GM23338 (cell line): ENCODE data around the gene TMEFF1. TPM values are rescaled to one million over a fixed set of nuclear protein-coding genes. Genes with fewer than 3 reads are reported as not detected.

Source experiments
- ATAC-seq: fragments of 200-7000 bp; cut with Tn5 transposase; 3 replicates; pipeline ENCODE4 v1.9.1; 2020
- DNase-seq: peaks from one replicate; pipeline ENCODE4 v3.0.0-alpha.2; 2015; ENCODE audit warnings: low spot score
- H2AFZ ChIP-seq: fragments of 200-600 bp; sonication (generic); 2 replicates; pipeline ENCODE4 v1.8.0; 2016; ENCODE audit warnings: antibody characterized with exemption, mild to moderate bottlenecking, moderate library complexity
- H3F3A ChIP-seq: fragments of 200-600 bp; sonication (generic); replicated peaks from 2 replicates; pipeline ENCODE4 v1.8.0; 2017; ENCODE audit warnings: antibody characterized with exemption, mixed run types, low read depth
- H3K27ac ChIP-seq: fragments of 200-600 bp; sonication (generic); 2 replicates; pipeline ENCODE4 v1.6.1; 2016; ENCODE audit warnings: low read depth
- H3K27me3 ChIP-seq: fragments of 200-600 bp; sonication (generic); 2 replicates; pipeline ENCODE4 v1.8.0; 2016; ENCODE audit warnings: mild to moderate bottlenecking, mixed run types, moderate library complexity; ENCODE audit not compliant: insufficient read depth
- H3K36me3 ChIP-seq: fragments of 200-600 bp; sonication (generic); 2 replicates; pipeline ENCODE4 v1.8.0; 2016; ENCODE audit warnings: mild to moderate bottlenecking; ENCODE audit not compliant: insufficient read depth
- H3K4me1 ChIP-seq: fragments of 200-600 bp; sonication (generic); 2 replicates; pipeline ENCODE4 v1.8.0; 2016; ENCODE audit warnings: mild to moderate bottlenecking, moderate library complexity; ENCODE audit not compliant: insufficient read depth
- H3K4me2 ChIP-seq: fragments of 200-600 bp; sonication (generic); 2 replicates; pipeline ENCODE4 v1.7.1; 2017; ENCODE audit warnings: mixed run types
- H3K4me3 ChIP-seq: fragments of 200-600 bp; sonication (generic); 2 replicates; pipeline ENCODE4 v1.6.1; 2016; ENCODE audit warnings: mixed run types
- H3K79me2 ChIP-seq: fragments of 200-600 bp; sonication (generic); replicated peaks from 2 replicates; pipeline ENCODE4 v1.8.0; 2017; ENCODE audit warnings: mild to moderate bottlenecking; ENCODE audit not compliant: insufficient read depth
- H3K9me2 ChIP-seq: fragments of 200-600 bp; sonication (generic); 2 replicates; pipeline ENCODE4 v1.8.0; 2017; ENCODE audit not compliant: insufficient read depth
- H4K20me1 ChIP-seq: fragments of 200-600 bp; sonication (generic); replicated peaks from 2 replicates; pipeline ENCODE4 v1.8.0; 2017; ENCODE audit warnings: mild to moderate bottlenecking; ENCODE audit not compliant: insufficient read depth
- H3K27ac Mint-ChIP-seq: 2 replicates; pipeline ENCODE4 v1.8.0; 2020; ENCODE audit warnings: inconsistent platforms, mild to moderate bottlenecking, moderate library complexity, mixed read lengths
- H3K27me3 Mint-ChIP-seq: 3 replicates; pipeline ENCODE4 v1.8.0; 2022; ENCODE audit warnings: low read depth, mild to moderate bottlenecking, moderate library complexity, mixed read lengths, inconsistent platforms; ENCODE audit not compliant: insufficient read depth, poor library complexity
- H3K36me3 Mint-ChIP-seq: 3 replicates; pipeline ENCODE4 v1.8.0; 2021; ENCODE audit warnings: low read depth, mild to moderate bottlenecking, inconsistent platforms, moderate library complexity, mixed read lengths
- H3K4me1 Mint-ChIP-seq: 3 replicates; pipeline ENCODE4 v1.8.0; 2020; ENCODE audit warnings: mild to moderate bottlenecking, inconsistent platforms, mixed read lengths
- H3K4me3 Mint-ChIP-seq: 3 replicates; pipeline ENCODE4 v1.8.0; 2021; ENCODE audit warnings: moderate library complexity, mild to moderate bottlenecking, inconsistent platforms, mixed read lengths
- H3K9me3 Mint-ChIP-seq: 3 replicates; pipeline ENCODE4 v1.8.0; 2020; ENCODE audit warnings: moderate library complexity, mild to moderate bottlenecking, inconsistent platforms, mixed read lengths
- CREB1 ChIP-seq: fragments of 250-450 bp; sonication (Bioruptor Pico); IDR thresholded peaks from 2 replicates; pipeline ENCODE4 v1.5.0; 2020; ENCODE audit warnings: low read depth, mild to moderate bottlenecking, moderate library complexity
- CTCF ChIP-seq, 2 experiments: fragments of 200-600 bp in 1 of 2; sonication (generic) in 1 of 2; conservative IDR thresholded peaks; 2 replicates each; pipeline versions ENCODE4 v1.5.1 to v1.6.1; 2016 to 2017; ENCODE audit warnings: antibody characterized with exemption in 2 of 2, low read depth in 2 of 2, mild to moderate bottlenecking in 2 of 2, moderate library complexity in 1 of 2
- ETS1 ChIP-seq: IDR thresholded peaks from 2 replicates; pipeline ENCODE4 v1.6.1; 2016; ENCODE audit warnings: antibody characterized with exemption
- EZH2 ChIP-seq: fragments of 200-600 bp; sonication (generic); IDR thresholded peaks from one replicate; pipeline ENCODE4 v1.8.0; 2017; ENCODE audit warnings: antibody characterized with exemption, mild to moderate bottlenecking, low read depth; ENCODE audit not compliant: unreplicated experiment
- EZH2phosphoT487 ChIP-seq: fragments of 200-600 bp; sonication (generic); IDR thresholded peaks from one replicate; pipeline ENCODE4 v1.8.1; 2018; ENCODE audit warnings: antibody characterized with exemption; ENCODE audit not compliant: unreplicated experiment
- JUNB ChIP-seq: IDR thresholded peaks from one replicate; pipeline ENCODE4 v1.6.1; 2016; ENCODE audit warnings: antibody characterized with exemption; ENCODE audit not compliant: unreplicated experiment
- NANOG ChIP-seq: IDR thresholded peaks from 2 replicates; pipeline ENCODE4 v1.6.1; 2016; ENCODE audit warnings: antibody characterized with exemption, borderline replicate concordance
- POLR2AphosphoS5 ChIP-seq: IDR thresholded peaks from 2 replicates; pipeline ENCODE4 v1.6.1; 2016; ENCODE audit warnings: antibody characterized with exemption, low read depth
- REST ChIP-seq: IDR thresholded peaks from one replicate; pipeline ENCODE4 v1.6.1; 2018; ENCODE audit warnings: antibody characterized with exemption; ENCODE audit not compliant: unreplicated experiment
- STAT1 ChIP-seq: IDR thresholded peaks from one replicate; pipeline ENCODE4 v1.6.1; 2016; ENCODE audit warnings: antibody characterized with exemption; ENCODE audit not compliant: unreplicated experiment
- ZNF114 ChIP-seq: fragments of 250-450 bp; sonication (Bioruptor Pico); IDR thresholded peaks from 2 replicates; pipeline ENCODE4 v1.5.0; 2020; ENCODE audit warnings: mild to moderate bottlenecking, moderate library complexity
- ZNF331 ChIP-seq: fragments of 250-450 bp; sonication (Bioruptor Pico); IDR thresholded peaks from 2 replicates; pipeline ENCODE4 v1.5.0; 2020; ENCODE audit warnings: low read depth, mild to moderate bottlenecking, moderate library complexity
- ZNF462 ChIP-seq: fragments of 250-450 bp; sonication (Bioruptor Pico); IDR thresholded peaks from 2 replicates; pipeline ENCODE4 v1.5.0; 2020; ENCODE audit warnings: mild to moderate bottlenecking, moderate library complexity
- polyA plus RNA-seq: library from polyadenylated mRNA; unstranded; fragments of >200 nt; fragmentation: Nextera tagmentation; extraction: Ambion mirVana; gene quantifications from 2 replicates; pipeline ENCODE4 v1.2.1, GENCODE V29; 2016
- total RNA-seq: library from RNA; depleted of rRNA; stranded (reverse); fragments of >200 nt; shearing (Covaris generic); gene quantifications from 2 replicates; pipeline ENCODE4 v1.2.3, GENCODE V29; 2014

Gene TMEFF1
- total and polyA plus RNA-seq, 2 experiments from 2014 or later = 6.6 to 85.2 TPM

GRCh38 chr9:100445903-100446549, 26.9 kb upstream of the TMEFF1 start:
- Histone ChIP-seq H3K9me2 (no peaks in the 10 kb centered on the region), H3K36me3 (0 out of 2 replicates have a peak, but pooled peaks cover 3% of the 10 kb centered on the region), H2AFZ (no peak overlapping the region), H4K20me1 (no peaks in the 10 kb centered on the region), H3K4me2 (no peak overlapping the region), H3K27ac (no peak overlapping the region), H3K79me2 (peaks cover 14% of the 10 kb centered on the region; the same call in 1 of the 2 replicates), H3K4me1 (peaks cover 17% of the 10 kb centered on the region), H3F3A (no peaks in the 10 kb centered on the region), H3K27me3 (no peaks in the 10 kb centered on the region), H3K4me3 (no peak overlapping the region)
- Mint-ChIP-seq H3K9me3 (no peaks in the 10 kb centered on the region), H3K27ac (0 out of 2 replicates have a peak overlapping the region, but pooled peaks have one; percentile 48), H3K4me1 (peaks cover 26% of the 10 kb centered on the region), H3K4me3 (no peak overlapping the region), H3K36me3 (peaks cover 26% of the 10 kb centered on the region), H3K27me3 (peaks cover 3% of the 10 kb centered on the region)
- DNase-seq (no peak), ATAC-seq (no peak)
- TF ChIP-seq POLR2AphosphoS5 (no peak), JUNB (no peak), ZNF462 (CRISPR knock-in tag) (no peak), EZH2 (no peak), NANOG (no peak), REST (no peak), ZNF114 (CRISPR knock-in tag) (no peak), ETS1 (no peak), STAT1 (no peak), CTCF (conservative IDR thresholded peaks at IDR 0.05; ENCODE audit: low read depth in 2 of 2) (no peak), ZNF331 (CRISPR knock-in tag) (no peak), CREB1 (CRISPR knock-in tag) (no peak), EZH2phosphoT487 (no peak)
